HG03432 (cell line): ENCODE data around the gene TMPRSS11F.
A peak's percentile ranks its signal among the peaks of the same experiment; 100 is the strongest.
"Not testable (repeated sequence)": the region's sequence is repeated elsewhere in the genome, so short reads cannot be mapped to it uniquely, and the experiment has no call there.

ENCODE experiments used
- ATAC-seq: cut with Tn5 transposase; IDR thresholded peaks from one replicate; pipeline ENCODE4 v1.9.1; 2021; ENCODE audit warnings: mild to moderate bottlenecking, moderate library complexity; ENCODE audit not compliant: unreplicated experiment

The TMPRSS11F gene

DNA sequence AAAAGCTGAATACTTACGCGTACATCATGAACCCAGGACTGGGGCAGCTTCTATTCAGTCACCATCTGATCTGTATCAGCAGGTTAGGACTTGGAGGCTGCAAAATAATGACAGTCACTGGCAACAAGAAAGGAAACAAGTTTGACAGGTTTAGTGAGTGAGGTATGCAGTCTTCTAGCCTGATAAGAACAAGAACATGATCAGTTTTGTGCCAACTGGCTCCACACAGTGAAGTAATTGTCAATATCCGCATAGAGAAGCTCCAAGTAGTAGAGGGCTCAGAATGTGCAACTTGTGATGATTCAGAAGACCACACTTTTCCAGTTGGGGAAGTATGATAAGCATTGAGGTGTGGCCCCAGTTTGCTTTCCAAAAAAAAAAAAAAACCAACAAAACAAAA, at the start of gene TMPRSS11F:
Gene TMPRSS11F (minus strand): TSS at position 77 of the 400 bp plus-strand sequence. CDS start 49 bp downstream, at position 28.
- ATAC-seq: no peak

DNA sequence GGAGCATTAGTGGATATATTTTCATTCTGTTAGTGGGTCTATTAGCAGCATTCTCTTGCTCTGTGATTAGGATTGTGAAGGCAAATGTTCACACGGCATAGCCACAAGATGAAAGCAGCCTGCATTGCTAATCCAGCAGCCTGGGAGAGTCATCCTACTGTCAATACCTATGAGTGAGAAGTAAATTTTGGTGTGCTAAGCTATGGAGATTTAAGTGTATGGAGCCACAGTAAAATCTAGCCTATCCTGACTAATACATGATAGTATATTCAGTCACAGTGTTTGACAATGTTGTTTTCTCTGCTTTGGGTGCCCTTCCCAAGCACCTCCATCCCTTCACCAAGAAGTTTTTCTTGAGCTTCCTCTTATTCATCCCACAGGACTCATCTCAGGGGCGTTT, 47.2 kb upstream of the TMPRSS11F start:
- ATAC-seq: no peak

DNA sequence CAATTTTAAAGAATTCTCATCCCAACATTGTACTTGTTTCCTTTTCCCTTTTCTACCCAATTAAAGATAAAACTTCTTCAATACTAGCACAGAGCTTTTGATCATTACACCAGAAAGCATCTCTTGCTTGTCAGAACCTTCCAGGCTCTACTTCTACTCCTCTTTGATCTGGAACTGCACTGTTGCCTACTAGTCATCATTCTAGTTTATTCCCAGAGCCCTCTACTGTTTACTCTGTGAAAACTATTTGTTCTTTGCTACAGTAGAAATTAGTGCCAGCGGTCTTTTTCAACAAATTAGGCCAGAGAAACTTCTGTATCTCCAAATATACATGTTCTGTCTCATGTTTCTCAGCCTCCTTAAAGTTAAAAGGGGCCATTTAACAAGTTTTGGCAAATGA, 46.8 kb upstream of the TMPRSS11F start:
- ATAC-seq: no peak

DNA sequence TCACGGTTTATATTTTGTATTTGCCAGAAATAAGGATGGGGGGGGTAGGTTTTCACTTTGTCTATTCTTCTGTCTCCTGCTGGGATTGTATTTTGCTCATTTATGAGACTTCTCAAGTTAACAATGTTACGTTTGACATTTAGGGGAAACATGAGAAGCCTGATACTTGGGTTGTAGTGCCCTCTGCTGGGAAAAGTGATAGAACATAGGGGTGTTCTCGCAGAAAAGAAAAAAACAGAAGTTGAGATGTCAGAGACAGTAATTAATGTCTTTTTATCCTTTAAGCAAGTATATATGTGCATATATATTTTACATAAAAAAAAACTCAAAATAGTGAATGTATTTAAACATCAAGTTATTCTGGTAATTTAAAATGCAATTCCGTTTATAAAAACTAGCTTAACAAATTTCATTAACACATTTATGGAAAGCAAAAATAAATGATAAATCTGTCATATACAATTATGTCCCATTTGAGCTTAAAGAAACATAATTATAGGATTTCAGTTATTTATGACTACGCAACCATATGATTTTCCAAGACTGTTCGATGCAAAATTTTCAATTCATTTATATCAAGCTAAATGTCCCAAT, 46.0 kb upstream of the TMPRSS11F start:
- peak; percentile 90 for ATAC-seq

DNA sequence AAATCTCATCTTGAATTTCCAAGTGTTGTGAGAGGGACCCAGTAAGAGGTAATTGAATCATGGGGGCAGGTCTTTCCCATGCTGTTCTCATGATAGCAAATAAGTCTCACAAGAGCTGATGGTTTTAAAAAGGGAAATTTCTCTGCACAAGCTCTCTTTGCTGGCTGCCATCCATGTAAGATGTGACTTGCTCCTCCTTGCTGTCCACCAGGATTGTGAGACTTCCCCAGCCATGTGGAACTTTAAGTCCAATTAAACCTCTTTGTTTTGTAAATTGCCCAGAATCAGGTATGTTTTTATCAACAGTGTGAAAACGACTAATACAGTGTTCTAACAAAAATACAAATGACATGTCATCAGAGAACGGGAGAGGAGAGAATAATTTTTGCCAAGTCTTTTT, 44.7 kb upstream of the TMPRSS11F start:
- not testable (repeated sequence) for ATAC-seq

DNA sequence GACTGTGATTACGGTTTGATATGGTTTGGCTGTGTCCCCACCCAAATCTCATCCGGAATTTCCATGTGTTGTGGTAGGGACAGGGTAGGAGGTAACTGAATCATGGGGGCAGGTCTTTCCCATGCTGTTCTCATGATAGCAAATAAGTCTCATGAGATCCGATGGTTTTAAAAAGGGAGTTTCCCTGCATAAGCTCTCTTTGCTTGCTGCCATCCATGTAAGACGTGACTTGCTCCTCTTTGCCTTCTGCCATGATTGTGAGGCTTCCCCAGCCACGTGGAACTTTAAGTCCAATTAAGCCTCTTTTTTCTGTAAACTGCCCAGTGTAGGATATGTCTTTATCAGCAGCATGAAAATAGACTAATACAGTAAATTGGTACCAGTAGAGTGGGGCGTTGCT, 42.5 kb upstream of the TMPRSS11F start:
- not testable (repeated sequence) for ATAC-seq

DNA sequence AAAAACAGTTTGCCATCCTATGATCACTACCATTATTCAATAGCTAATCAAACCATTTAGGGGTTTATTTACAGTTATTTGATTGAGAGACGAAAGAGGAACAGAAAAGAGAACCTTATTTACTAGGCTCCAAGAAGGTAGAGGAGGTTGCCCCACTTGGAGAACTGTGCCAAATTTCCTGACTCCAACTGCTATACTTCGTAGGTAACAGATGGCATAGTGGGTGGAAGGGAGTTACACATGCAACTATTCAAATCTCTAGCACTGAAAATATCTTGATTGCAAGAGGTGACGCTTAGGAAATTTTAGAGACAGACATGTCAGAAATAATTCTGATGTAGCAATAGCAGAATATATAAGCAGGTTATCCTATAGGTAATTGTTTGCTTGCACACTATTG, 38.0 kb upstream of the TMPRSS11F start:
- ATAC-seq: no peak

DNA sequence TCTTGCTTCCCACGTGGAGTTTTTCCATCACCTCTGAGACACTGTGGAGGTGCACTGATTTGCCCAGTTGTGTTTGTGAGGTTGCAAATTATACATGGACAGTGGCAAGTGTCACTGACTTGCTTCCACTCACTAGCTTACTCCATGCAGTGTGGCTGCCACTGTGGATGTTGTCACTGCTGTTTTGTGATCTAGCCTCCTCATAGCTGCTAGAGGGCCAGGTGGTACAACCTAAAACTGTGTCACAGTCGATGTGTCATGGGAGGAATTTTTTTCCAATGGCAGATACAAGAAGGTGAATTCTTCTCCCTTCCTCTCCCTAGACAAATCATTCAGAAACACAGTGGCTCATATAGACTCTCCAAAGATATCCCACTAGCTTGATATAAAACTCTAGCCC, 37.5 kb upstream of the TMPRSS11F start:
- no peak for ATAC-seq

DNA sequence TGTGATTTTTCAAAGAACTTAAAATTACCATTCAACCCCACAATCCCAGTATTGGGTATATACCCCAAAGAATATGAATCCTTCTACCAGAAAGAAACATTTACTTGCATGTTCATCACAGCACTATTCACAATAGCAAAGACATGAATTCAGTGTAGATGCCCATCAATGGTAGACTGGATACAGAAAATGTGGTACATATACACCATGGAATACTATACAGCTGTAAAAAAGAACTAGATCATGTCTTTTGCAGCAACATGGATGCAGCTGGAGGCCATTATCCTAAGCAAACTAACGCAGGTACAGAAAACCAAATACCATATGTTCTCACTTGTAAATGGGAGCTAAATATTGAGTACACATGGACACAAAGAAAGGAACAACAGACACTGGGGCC, 34.1 kb upstream of the TMPRSS11F start:
- ATAC-seq: no peak

DNA sequence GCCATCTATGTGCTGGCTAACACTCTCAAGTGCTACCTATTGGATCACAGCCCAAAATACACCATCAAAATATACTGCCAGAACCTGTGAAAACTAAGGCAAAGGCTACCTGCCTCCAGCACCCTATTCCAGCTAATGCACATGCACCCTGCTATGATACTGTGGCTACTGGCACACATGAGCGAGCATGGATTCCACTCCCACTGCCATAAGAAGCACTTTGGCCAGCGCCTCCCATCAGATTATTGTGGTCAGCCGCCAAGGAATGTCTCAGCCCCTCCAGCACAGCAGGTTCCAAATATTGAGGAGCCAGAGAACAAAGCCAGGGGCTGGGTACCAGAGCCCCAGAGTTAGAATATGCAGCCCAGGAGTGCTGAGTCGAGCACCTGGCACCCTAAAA, 32.5 kb upstream of the TMPRSS11F start:
- ATAC-seq: no peak

DNA sequence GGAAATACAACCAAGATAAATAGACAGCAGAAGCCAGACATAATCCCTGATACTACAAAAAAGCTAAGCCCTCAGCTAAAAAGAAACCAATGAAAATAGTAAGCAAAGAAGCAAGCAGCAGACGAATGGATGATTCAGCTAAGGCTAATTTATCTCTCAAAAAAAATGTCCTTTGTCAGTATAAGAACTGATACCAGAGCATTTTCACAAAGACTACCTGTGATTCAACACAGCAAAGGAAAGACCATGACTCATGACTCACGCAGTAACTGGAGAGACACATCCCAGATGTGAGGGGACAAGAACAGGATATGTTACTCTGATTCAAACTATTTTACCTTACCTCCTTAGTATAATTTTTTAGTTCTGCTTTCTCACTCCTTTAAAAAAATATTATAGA, 22.7 kb upstream of the TMPRSS11F start:
- ATAC-seq: no peak

DNA sequence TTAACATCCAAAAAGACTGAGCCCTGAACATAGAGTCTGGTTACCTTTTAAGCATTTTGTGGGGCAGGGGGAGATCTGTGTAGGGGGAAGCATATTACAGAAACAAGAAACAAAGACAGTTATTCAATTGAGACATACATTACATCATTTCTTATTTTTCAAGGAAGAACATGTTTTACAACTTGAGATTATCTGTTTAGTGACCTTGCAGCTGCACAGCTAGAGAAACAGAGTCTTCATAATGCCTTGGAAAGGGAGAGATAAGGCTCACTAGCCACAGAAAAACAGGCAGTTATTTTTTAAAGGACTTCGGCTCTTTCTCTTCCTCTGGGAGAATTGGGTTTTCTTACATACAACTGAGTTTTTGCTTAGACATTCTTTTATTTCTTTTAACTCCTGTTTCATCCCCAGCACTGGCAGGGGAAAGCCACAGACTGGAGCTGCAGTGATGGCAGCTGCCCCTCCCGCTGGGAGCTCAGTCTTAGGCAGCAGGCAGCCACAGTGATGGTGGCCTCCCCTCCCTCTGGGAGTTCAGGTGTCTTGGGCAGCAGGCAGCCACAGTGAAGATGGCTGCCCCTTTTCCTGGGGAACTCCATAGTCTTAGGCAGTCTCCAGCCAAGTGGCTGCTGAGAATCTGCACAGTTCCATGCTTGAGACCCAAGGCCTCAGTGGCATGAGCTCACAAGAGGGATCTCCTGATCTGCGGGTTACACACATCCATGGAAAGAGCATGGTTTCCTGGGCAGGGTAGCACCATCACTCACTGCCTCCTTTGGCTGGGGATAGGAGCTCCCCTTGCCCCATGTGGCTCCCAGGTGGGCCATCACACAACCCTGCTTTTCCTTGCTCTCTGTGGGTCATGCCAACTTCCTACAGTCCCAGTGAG, 19.4 kb upstream of the TMPRSS11F start:
- ATAC-seq: no peak

DNA sequence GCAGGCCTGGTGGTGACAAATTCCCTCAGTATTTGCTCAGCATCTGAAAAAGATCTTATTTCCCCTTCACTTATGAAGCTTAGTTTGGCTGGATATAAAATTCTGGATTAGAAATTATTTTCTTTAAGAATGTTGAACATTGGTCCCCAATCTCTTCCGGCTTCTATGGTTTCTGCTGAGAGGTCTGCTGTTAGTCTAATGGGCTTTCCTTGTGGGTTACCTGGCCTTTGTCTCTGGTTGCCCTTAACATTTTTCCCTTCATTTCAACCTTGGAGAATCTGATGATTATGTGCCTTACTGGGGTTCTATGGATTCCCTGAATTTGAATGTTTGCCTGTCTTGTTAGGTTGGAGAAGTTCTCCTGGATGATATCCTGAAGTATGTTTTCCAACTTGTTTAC, 17.4 kb upstream of the TMPRSS11F start:
- ATAC-seq: no peak

DNA sequence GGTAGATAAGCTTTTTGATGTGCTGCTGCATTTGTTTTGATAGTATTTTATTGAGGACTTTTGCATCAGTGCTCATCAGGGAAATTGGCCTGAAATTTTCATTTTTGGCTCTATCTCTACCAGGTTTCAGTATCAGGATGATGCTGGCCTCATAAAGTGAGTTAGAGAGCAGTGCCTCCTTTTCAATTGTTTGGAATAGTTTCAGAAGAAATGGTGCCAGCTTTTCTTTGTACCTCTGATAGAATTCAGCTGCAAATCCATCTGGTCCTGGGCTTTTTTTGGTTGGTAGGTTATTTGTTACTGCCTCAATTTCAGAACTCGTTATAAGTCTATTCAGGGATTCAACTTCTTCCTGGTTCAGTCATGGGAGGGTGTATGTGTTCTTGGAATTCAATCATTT, 15.6 kb upstream of the TMPRSS11F start:
- ATAC-seq: no peak

DNA sequence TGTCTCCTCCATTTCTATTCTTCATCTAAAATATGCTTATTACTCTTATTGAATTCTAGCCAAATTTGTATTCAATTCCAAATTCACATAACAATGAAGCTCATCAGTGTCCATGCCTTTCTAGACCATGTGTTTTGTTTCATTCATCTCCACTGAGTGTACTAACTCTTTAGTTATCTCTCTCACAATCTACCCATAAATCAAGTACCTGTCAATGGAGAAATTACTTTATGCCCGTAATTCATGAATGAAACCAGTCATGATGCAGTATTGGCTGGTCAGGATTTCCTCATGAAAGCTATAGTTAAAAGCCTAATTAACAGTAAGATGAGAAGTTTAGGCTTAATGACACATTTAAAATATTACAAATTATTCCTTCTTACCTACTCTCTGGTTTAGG, 12.2 kb upstream of the TMPRSS11F start:
- ATAC-seq: no peak

DNA sequence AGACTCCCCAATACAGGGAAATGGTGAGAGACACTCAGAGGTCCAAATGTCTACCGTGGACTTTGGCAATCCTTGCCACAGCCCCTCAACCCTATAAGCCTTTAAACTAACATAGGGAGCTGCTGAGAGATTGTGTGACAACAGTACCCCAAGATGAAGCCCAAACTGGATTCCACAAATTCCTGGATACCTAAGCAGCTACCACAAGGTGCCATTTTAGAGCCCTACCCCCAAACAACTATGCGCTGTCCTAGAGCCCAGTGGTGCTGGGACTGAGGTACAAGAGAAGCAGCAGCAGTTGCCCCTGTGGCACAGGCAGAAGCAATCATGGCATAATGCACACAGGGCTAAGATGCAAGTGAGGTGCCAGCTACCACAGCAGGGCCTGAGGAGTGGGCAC, 2.7 kb upstream of the TMPRSS11F start:
- no peak for ATAC-seq

DNA sequence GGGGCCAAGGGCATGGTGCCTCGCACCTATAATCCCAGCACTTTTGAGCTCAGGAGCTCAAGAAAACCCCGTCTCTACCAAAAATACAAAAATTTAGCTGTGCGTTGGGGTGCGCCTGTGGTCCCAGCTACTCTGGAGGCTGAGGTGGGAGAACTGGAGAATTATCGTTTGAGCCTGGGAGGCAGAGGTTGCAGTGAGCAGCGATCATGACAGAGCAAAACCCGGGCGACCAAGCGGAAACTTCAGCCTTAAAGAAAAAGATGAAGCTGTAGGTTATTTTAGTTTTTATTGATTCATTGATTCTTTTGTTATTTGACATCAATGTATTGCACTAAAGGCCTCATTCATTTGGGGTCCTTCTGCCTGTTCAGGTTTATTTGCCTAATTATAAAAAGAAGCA, 5.4 kb downstream of the TMPRSS11F start:
- no peak for ATAC-seq

DNA sequence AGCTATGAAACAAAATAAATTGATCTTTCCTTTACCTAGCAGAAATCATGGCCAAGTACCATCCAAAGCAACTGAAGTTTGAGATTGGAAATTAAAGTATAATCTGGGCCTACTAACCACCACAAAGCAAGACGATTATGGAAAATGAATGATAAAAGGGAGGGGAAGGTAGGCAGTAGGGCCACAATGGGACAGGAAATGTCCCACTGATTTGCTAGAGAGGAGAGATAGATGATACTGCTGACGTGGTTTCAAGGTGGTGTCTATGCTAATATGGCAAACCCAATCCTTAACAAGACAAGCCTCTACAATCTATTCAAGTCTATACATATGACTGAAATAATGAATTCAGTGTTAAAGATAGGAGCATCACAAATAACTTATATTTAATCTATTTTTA, 6.1 kb downstream of the TMPRSS11F start:
- no peak for ATAC-seq

DNA sequence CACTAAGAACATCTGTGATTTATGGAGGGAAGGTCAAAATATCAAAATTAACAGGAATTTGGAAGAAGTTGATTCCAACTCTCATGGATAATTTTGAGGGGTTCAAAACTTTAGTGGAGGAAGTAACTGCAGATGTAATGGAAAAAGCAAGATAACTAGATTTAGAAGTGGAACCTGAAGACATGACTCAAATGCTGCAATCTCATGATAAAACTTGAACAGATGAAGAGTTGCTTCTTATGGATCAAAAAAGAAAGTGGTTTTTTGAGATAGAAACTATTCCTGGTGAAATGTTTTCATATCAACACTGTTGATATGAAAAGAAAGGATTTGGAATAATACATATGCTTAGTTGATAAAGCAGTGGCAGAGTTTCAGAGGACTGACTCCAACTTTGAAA, 9.7 kb downstream of the TMPRSS11F start:
- ATAC-seq: no peak

DNA sequence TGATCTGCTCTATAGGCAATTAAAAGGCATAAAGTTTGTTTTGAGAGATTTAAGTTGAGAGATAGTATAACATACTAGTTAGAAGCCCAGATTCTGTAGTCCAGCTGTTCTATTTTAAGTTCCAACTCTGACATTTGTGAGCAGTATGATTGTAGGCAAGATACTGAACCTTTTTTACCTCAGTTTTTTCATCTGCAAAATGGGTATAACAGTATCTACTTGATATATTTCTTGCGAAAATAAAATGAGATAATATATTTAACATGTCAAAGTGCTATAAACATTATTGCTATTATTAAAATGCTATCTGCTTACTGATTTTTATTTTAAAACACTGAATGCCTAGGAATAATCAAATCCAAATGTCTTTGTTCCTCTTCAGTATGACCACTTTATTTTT, 19.2 kb downstream of the TMPRSS11F start:
- no peak for ATAC-seq

DNA sequence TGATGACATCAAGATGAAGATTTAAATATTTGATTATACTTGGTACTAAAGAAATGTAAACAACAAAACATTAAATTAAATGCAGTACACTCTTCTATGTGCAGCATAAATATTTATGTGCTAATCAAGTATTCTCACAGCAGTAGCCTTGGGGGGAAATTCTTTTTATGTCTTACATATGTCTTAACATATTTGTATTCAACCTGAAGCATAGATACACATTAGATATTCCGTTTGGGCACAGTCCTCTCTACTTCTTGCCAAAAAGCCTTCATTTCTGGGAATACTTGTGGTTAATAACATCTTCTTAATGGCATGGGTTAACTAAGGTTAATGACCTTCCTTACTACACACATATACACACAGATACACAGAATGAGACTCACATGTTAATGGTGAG, 19.8 kb downstream of the TMPRSS11F start:
- ATAC-seq: no peak

DNA sequence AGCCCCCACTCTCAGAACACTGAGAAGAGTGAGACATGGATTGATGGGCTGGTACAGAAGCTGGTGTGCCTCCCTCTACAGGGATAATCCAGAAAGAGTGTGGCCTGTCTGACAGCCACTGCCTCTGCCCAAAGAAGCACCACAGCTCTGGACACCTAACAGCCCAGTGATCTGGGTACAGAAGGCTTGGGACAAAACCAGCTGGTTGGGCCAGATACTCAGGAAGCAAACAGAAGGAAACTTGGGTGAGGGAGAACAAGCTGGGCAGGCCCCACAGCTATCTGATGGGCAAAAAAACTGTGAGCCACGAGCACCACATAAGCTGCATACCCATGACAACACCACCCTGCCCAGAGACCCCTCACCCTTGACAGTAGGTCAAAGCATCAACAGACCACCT, 46.9 kb downstream of the TMPRSS11F start:
- ATAC-seq: no peak

DNA sequence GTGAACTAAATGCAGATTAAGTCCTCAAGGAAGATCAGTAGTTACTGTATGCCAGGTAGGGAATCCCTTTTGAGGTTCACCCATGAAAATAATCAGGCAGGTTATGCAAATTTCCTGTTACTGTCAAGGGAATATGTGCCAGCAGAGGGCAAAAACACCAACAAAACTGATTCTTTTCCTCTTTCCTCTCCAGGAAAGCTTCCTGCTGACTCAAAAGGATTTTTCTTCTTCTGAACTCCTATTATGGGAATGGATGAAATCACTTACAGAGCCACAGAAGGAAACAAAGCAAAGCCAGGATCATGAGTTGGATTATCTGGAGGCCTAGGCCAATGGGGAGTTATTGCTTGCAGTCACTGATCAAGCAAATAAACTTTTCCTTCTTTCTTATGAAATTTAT, 49.7 kb downstream of the TMPRSS11F start:
- ATAC-seq: no peak
